ENCODE results near the gene VPS18. TPM values are rescaled to one million over a fixed set of nuclear protein-coding genes. Genes with fewer than 3 reads are reported as not detected.

VPS18 gene
- total and polyA plus RNA-seq, 2 donors (not counting 3 experiments of a cell fraction or from before 2014, with no cell fraction given) = 29.3 to 32.8 TPM

- no peaks in the 10 kb centered on the region for H3K4me1 ChIP-seq (ENCODE audit: control insufficient read depth, extremely low read depth, insufficient read depth, low read length)
- H3K27me3 ChIP-seq (ENCODE audit: control insufficient read depth in 2 of 2, insufficient read depth in 2 of 2, low read length in 2 of 2) = no peaks in the 10 kb centered on the region
- H3K79me2 ChIP-seq (ENCODE audit: control insufficient read depth, insufficient read depth, low read length) = no peaks in the 10 kb centered on the region
- H3K4me2 ChIP-seq (ENCODE audit: insufficient read depth, low read length) = no peak overlapping the region
- no peak overlapping the region for H3K27ac ChIP-seq (ENCODE audit: insufficient read depth, low read depth, low read length)
- no peaks in the 10 kb centered on the region for H3K9me1 ChIP-seq (replicated peaks; ENCODE audit: control insufficient read depth, extremely low read depth, insufficient read depth, low read length)
- intact Hi-C loops (cut with micrococcal nuclease) (no loop called here), dilution Hi-C loops (cut with MboI; ENCODE audit: extremely low pct_ligation_motif_present, low sequenced_read_pairs) (no loop called here)
- H2AFZ ChIP-seq (ENCODE audit: low read depth, low read length) = no peak overlapping the region
- BruUV-seq (replicated peaks) = no TSS peak
- TF ChIP-seq MYC (IDR thresholded peaks at IDR 0.05; ENCODE audit: low read depth, low read length) (no peak), GATA2 (IDR thresholded peaks at IDR 0.05; ENCODE audit: insufficient read depth, insufficient read length, low read depth, low read length) (no peak), FOS (IDR thresholded peaks at IDR 0.05; ENCODE audit: borderline replicate concordance, insufficient read depth, low read length) (no peak), CTCF (IDR thresholded peaks at IDR 0.05; ENCODE audit: extremely low read depth in 1 of 2, insufficient read depth in 1 of 2, low read depth in 1 of 2, low read length in 2 of 2) (no peak), POLR2AphosphoS5 (IDR thresholded peaks at IDR 0.05; ENCODE audit: insufficient read depth, low read depth, low read length) (no peak), JUN (IDR thresholded peaks at IDR 0.05; ENCODE audit: borderline replicate concordance, insufficient read depth, insufficient read length, low read depth) (no peak), POLR2A (IDR thresholded peaks at IDR 0.05; ENCODE audit: low read depth, low read length) (no peak), MAX (IDR thresholded peaks at IDR 0.05; ENCODE audit: insufficient read depth, insufficient read length) (no peak), EZH2 (IDR thresholded peaks at IDR 0.05; ENCODE audit: borderline replicate concordance, low read depth, low read length, severe bottlenecking) (no peak)
- no peak overlapping the region for H3K9ac ChIP-seq (replicated peaks; ENCODE audit: extremely low read depth, insufficient read depth, low read length)
- FAIRE-seq (no peak), DNase-seq (ENCODE audit: low read depth, low spot score) (no peak)
- no peaks in the 10 kb centered on the region for H3K9me3 ChIP-seq (replicated peaks; ENCODE audit: control insufficient read depth, insufficient read depth, low read length)
- no peaks in the 10 kb centered on the region for H4K20me1 ChIP-seq (replicated peaks; ENCODE audit: control insufficient read depth, extremely low read depth, insufficient read depth, low read length)
- ChIA-PET CTCF (no interaction called here), POLR2A (no interaction called here)
- no peak overlapping the region for H3K4me3 ChIP-seq (replicated peaks in 1 of 3; ENCODE audit: insufficient read depth in 1 of 3, low read depth in 1 of 3, low read length in 3 of 3)
- no peaks in the 10 kb centered on the region for H3K36me3 ChIP-seq (ENCODE audit: control insufficient read depth in 2 of 2, extremely low read depth in 1 of 2, insufficient read depth in 2 of 2, low read length in 2 of 2)
These were observed 27.1 kb upstream of the VPS18 start for GRCh38 chr15:40867199-40867598.

All from endothelial cell of umbilical vein (primary cell).